C4-2B (cell line): ENCODE measurements around the gene MBOAT2.

Source experiments
- H3K27ac ChIP-seq: fragments of 450-650 bp; 2 replicates; pipeline ENCODE4 v1.5.1; 2017
- CTCF ChIP-seq: fragments of 450-650 bp; conservative IDR thresholded peaks from 2 replicates; pipeline ENCODE4 v1.5.1; 2017; ENCODE audit warnings: mild to moderate bottlenecking
- ZFX ChIP-seq: fragments of 450-650 bp; IDR thresholded peaks from 2 replicates; pipeline ENCODE4 v1.6.1; 2017

MBOAT2 gene

GRCh38 chr2:8885449-8886201 lies 117.9 kb downstream of the MBOAT2 start:
- no peak overlapping the region for H3K27ac ChIP-seq
- TF ChIP-seq ZFX (no peak), CTCF (no peak)

- H3K27ac ChIP-seq, result no peak overlapping the region
- no peak for TF ChIP-seq ZFX
- no peak for TF ChIP-seq CTCF
These were observed 118.7 kb downstream of the MBOAT2 start for GRCh38 chr2:8884812-8885211.

- no peak for TF ChIP-seq ZFX
- peak; percentile 44 for TF ChIP-seq CTCF
- no peak overlapping the region for H3K27ac ChIP-seq
These were observed 121.4 kb downstream of the MBOAT2 start for GRCh38 chr2:8882094-8882493.

- TF ChIP-seq CTCF, result no peak
- TF ChIP-seq ZFX, result no peak
- H3K27ac ChIP-seq, result no peak overlapping the region
These were observed 125.6 kb downstream of the MBOAT2 start for GRCh38 chr2:8877894-8878293.

- H3K27ac ChIP-seq, result no peak overlapping the region
- no peak for TF ChIP-seq ZFX
- TF ChIP-seq CTCF, result no peak
These were observed 126.2 kb downstream of the MBOAT2 start for GRCh38 chr2:8877332-8877731.

GRCh38 chr2:8876628-8877027 lies 126.9 kb downstream of the MBOAT2 start:
- TF ChIP-seq ZFX, result no peak
- TF ChIP-seq CTCF, result no peak
- no peak overlapping the region for H3K27ac ChIP-seq

- no peak overlapping the region for H3K27ac ChIP-seq
- TF ChIP-seq ZFX (no peak), CTCF (peak; percentile 78)
These were observed 130.6 kb downstream of the MBOAT2 start for GRCh38 chr2:8872821-8873432.
